Tibial nerve (tissue), 4 donors: ENCODE results near the gene RNASEH2B. TPM values are rescaled to one million over a fixed set of nuclear protein-coding genes. Genes with fewer than 3 reads are reported as not detected.

Experiments used
- DNase-seq, 2 donors: peaks; one replicate each; pipeline ENCODE4 v3.0.0-alpha.2; 2019; ENCODE audit warnings: low spot score in 2 of 2
- H3K27ac ChIP-seq, 4 donors: fragments of 200-600 bp; sonication (generic) in 3 of 4; one replicate each; pipeline ENCODE4 v1.5.1; 2017 to 2019; ENCODE audit warnings: mild to moderate bottlenecking in 1 of 4
- H3K27me3 ChIP-seq, 2 donors: fragments of 200-600 bp; sonication (generic) in 1 of 2; one replicate each; pipeline versions ENCODE4 v1.5.1 to v1.6.0; 2017 to 2019
- H3K36me3 ChIP-seq, 3 donors: fragments of 200-600 bp; sonication (generic); one replicate each; pipeline ENCODE4 v1.5.1; 2018 to 2019
- H3K4me1 ChIP-seq, 4 donors: fragments of 200-600 bp; sonication (generic) in 3 of 4; one replicate each; pipeline ENCODE4 v1.5.1; 2017 to 2019
- H3K4me3 ChIP-seq, 4 donors: fragments of 200-600 bp; sonication (generic) in 3 of 4; one replicate each; pipeline ENCODE4 v1.5.1; 2017 to 2019; ENCODE audit warnings: mild to moderate bottlenecking in 1 of 4, moderate library complexity in 1 of 4
- H3K9me3 ChIP-seq, 4 donors: fragments of 200-600 bp; sonication (generic) in 3 of 4; one replicate each; pipeline ENCODE4 v1.5.1; 2017 to 2019
- CTCF ChIP-seq, 5 experiments: fragments of 200-600 bp in 3 of 5; fragments of 450-650 bp in 2 of 5; sonication (generic) in 3 of 5; IDR thresholded peaks; one replicate each; pipeline ENCODE4 v1.5.1; 2016 to 2019; ENCODE audit warnings: antibody characterized with exemption in 5 of 5, mild to moderate bottlenecking in 3 of 5, moderate library complexity in 2 of 5
- EP300 ChIP-seq, 2 donors: sonication (generic); formaldehyde crosslinking; IDR thresholded peaks; one replicate each; pipeline ENCODE4 v1.6.1; 2017; ENCODE audit warnings: antibody characterized with exemption in 2 of 2, mild to moderate bottlenecking in 1 of 2
- POLR2A ChIP-seq, 2 donors: fragments of 450-650 bp; IDR thresholded peaks; one replicate each; pipeline ENCODE4 v1.6.1; 2017; ENCODE audit warnings: antibody characterized with exemption in 2 of 2, mild to moderate bottlenecking in 2 of 2, moderate library complexity in 2 of 2
- WGBS, 2 donors: methylation state at CpG; one replicate each; pipeline ENCODE4 v1.1.5; 2018; 5-methylcytosine and 5-hydroxymethylcytosine counted together
- total RNA-seq, 4 donors: library from RNA; depleted of rRNA; stranded (reverse); fragments of >200 nt; gene quantifications; one replicate each; pipeline ENCODE4 v1.1.0, GENCODE V29; 2016

RNASEH2B gene
- total RNA-seq, 4 donors from 2014 or later, result 52.5 to 104 (median 76.5) TPM

DNA sequence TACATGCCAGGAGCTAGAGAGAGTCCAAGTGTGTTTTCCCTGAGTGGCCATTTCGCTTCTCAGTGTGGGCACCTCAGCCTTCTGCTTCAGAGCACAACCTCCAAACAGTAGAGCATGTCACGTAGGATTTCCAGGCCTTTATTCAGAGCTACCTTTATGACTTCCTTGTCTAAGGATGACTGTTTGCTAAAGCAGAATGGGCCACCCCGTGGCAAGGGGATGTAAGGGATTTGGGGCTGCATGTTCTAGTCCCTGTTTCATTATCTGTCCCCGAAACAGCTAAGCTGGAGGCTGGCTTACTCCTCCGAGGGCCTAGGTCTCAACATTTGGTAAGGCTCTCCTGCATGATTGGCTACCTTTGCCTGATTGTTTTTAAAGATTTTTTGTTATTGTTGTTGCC, 6.0 kb downstream of the RNASEH2B start:
- peak overlapping the region in 2 of 4 donors; percentile 3 to 72 for H3K27ac ChIP-seq

GRCh38 chr13:50916701-50917184, 7.2 kb downstream of the RNASEH2B start:
- TF ChIP-seq CTCF (IDR thresholded peaks at IDR 0.05) (no peak), POLR2A (IDR thresholded peaks at IDR 0.05) (no peak), EP300 (IDR thresholded peaks at IDR 0.05) (peak in 1 of 2 donors; percentile 38)
- Histone ChIP-seq H3K9me3 (peaks cover 0 to 3% (median 0%) of the 10 kb centered on the region in 4 donors), H3K36me3 (no peaks in the 10 kb centered on the region), H3K27me3 (no peaks in the 10 kb centered on the region), H3K4me1 (peaks cover 0 to 62% (median 28%) of the 10 kb centered on the region in 4 donors), H3K4me3 (no peak overlapping the region), H3K27ac (peak overlapping the region in 2 of 4 donors; percentile 60 to 68)
- WGBS, 2 donors, result 35 to 43% methylated on average over 2 of the region's 2 CpGs
- DNase-seq, result no peak

More for the DNA sequence above, 6.0 kb downstream of the RNASEH2B start:
- no peak for TF ChIP-seq EP300 (IDR thresholded peaks at IDR 0.05)
- no peak for TF ChIP-seq CTCF (IDR thresholded peaks at IDR 0.05)
- no peak for TF ChIP-seq POLR2A (IDR thresholded peaks at IDR 0.05)
- peaks cover 0 to 74% (median 34%) of the 10 kb centered on the region in 4 donors for H3K4me1 ChIP-seq
- H3K27me3 ChIP-seq, result no peaks in the 10 kb centered on the region
- H3K36me3 ChIP-seq, result no peaks in the 10 kb centered on the region
- WGBS, 2 donors, result 82 to 86% methylated on average over 5 of the region's 5 CpGs
- H3K4me3 ChIP-seq, result no peak overlapping the region
- H3K9me3 ChIP-seq, result no peaks in the 10 kb centered on the region
- DNase-seq, result no peak

- H3K9me3 ChIP-seq, result peaks cover 0 to 11% (median 1%) of the 10 kb centered on the region in 4 donors
- H3K4me3 ChIP-seq, result no peak overlapping the region
- peaks cover 0 to 54% (median 25%) of the 10 kb centered on the region in 4 donors for H3K4me1 ChIP-seq
- H3K27ac ChIP-seq, result peak overlapping the region in 2 of 4 donors; percentile 60 to 68
- DNase-seq, result no peak
- no peaks in the 10 kb centered on the region for H3K27me3 ChIP-seq
- no peak for TF ChIP-seq CTCF (IDR thresholded peaks at IDR 0.05)
- no peak for TF ChIP-seq POLR2A (IDR thresholded peaks at IDR 0.05)
- TF ChIP-seq EP300 (IDR thresholded peaks at IDR 0.05), result no peak
- H3K36me3 ChIP-seq, result peaks cover 0 to 6% (median 0%) of the 10 kb centered on the region in 3 donors
Observed at GRCh38 chr13:50917572-50917971, 8.0 kb downstream of the RNASEH2B start.

- Histone ChIP-seq H3K36me3 (peaks cover 0 to 6% (median 0%) of the 10 kb centered on the region in 3 donors), H3K9me3 (peaks cover 0 to 21% (median 5%) of the 10 kb centered on the region in 4 donors), H3K4me1 (peaks cover 0 to 47% (median 25%) of the 10 kb centered on the region in 4 donors), H3K27ac (no peak overlapping the region), H3K4me3 (no peak overlapping the region), H3K27me3 (no peaks in the 10 kb centered on the region)
- no peak for TF ChIP-seq CTCF (IDR thresholded peaks at IDR 0.05)
- no peak for TF ChIP-seq POLR2A (IDR thresholded peaks at IDR 0.05)
- TF ChIP-seq EP300 (IDR thresholded peaks at IDR 0.05), result no peak
- 66 to 85% methylated on average over 3 of the region's 3 CpGs for WGBS, 2 donors
- DNase-seq, result no peak
Observed at GRCh38 chr13:50918567-50918966, 9.0 kb downstream of the RNASEH2B start.

DNA sequence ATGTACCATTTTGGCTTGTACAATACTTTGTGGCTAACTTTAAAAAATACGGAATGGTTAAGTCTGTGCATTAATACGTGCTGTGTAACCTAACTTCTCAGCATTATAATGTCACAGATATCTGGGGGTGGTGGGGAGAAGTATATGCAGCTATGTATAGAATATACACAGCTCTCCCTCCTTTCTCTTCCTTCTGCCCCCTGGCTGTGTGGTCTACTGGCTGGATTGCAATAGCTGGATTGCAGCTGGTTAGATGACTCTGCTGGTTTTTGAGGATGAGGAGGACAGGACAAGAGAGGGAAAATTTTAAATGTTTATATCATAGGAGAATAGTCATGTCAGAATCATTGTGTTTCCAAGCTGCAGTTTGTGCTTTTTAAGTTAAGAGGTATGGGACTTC, 9.7 kb downstream of the RNASEH2B start:
- no peak for TF ChIP-seq POLR2A (IDR thresholded peaks at IDR 0.05)
- no peak for TF ChIP-seq EP300 (IDR thresholded peaks at IDR 0.05)
- no peak for TF ChIP-seq CTCF (IDR thresholded peaks at IDR 0.05)
- Histone ChIP-seq H3K27me3 (no peaks in the 10 kb centered on the region), H3K36me3 (peaks cover 0 to 11% (median 0%) of the 10 kb centered on the region in 3 donors), H3K27ac (no peak overlapping the region), H3K4me3 (no peak overlapping the region), H3K9me3 (peaks cover 0 to 28% (median 5%) of the 10 kb centered on the region in 4 donors), H3K4me1 (peaks cover 0 to 47% (median 24%) of the 10 kb centered on the region in 4 donors)
- 79 to 83% methylated on average over 2 of the region's 2 CpGs for WGBS, 2 donors
- DNase-seq, result no peak
